Stimulated activated CD8-positive, alpha-beta memory T cell treated with anti-CD3 and anti-CD28 coated beads, Interleukin-12 subunit alpha, Interleukin-12 subunit beta, amount 100 ng/mL, for 4 hours (primary cell): ENCODE measurements around the gene PFDN2.
"Not testable (repeated sequence)": the region's sequence is repeated elsewhere in the genome, so short reads cannot be mapped to it uniquely, and the experiment has no call there.

ENCODE experiments used
- DNase-seq: peaks from one replicate; pipeline ENCODE4 v3.0.0-alpha.2; 2020; ENCODE audit warnings: low read depth

Gene PFDN2

DNA sequence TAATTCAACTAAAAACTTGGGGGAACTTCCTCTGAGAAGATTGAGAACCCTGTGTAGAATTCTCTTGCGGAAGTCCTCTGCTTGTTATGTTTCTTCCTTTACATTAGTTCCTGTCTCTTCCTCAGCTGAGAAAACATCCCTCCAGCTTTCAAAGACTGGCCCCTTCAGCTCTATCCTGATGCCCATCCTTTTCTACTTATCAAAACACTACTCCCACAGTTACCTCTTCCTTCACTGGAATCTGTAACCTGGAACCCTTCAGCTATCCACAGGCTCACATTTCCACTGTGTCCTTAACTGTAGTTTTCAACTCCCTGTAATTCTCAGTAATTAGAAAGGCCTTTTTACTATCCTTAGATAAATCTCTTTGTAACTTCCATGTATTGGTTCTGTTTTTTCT is 20.6 kb upstream of the PFDN2 start:
- no peak for DNase-seq

DNA sequence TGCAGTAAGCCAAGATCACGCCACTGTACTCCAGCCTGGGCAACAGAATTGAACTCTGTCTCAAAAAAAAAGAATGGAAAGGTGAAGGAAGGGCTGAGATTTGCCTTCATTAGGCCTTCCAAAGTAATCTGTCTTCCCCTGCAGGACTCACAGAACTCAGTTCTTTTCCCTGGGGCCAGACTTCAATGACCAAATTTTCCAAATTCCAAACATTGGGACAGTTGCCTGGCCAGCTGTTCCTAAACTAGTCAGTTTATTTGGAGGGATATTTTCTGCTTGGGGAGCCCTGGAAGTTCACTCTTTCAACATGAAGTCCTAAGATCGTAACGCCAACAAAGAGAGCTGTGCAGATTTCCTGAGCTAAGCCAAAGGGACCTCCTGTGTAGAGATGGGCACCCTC is 20.0 kb upstream of the PFDN2 start:
- DNase-seq = no peak

DNA sequence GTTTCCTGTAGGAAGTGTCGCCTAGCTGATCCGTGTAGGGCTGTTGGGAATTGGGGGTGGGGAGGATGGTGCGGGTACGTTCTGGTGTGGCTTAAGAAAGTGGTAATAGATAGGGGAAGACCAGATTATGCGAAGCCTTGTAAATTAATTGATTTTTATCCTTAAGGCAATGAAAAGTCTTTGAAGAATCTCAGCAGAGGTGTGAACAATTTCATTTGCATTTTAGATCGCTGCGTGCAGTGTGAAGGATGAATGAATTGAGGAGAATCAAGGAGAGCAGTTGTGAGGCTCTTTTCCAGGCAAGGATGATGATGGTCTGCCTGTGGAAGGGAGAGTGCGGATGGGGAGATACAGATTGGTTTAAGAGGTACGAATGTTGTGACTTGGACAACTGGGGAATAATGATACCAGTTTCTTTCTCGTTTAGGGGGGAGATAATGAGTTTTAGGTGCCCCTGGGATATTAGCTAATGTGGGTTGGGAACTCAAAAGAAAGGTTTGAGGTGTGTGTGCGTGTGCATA is 15.4 kb upstream of the PFDN2 start:
- DNase-seq = no peak

DNA sequence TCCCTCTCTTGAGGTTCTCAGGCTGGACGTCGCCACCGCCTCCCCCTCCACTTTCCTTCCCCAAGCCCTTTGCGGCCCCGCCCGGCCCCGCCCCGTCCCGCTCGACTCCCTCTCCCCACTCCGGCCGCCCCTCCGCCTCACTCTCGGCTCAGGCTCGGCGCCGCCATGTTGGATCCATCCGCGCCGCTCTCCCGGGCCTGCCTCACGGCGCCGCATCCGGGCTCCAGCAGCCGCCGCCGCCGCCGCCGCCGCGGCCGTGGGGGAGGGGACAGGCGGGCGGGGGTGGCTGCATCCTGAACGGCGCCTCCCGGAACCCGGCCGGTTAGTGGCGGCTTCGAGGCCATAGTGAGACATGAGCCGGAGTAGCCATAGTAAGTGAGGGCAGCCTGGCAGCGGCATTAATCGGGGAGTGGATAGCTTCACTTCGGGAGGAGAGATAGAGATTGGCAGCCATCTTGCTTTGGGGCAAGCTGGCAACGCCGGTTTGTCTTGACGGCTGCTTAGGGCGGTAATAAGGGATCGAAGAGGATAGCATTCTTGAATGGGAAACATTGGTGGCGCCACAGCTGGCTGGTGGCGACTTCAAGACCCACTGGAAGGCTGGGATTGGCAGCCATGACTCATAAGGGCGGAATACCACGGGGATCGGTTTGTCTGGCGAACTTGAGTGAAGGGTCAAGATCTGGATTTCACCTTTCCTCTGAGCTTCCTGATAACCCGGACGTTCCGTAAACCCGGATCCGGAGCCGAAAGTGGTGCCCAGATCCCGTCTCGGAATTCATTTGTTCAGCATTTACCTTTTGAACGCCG is 14.8 kb upstream of the PFDN2 start, which contains the start of gene DEDD:
TSS of gene DEDD (minus strand) at position 258 of the 810 bp plus-strand sequence. CDS start 8,205 bp downstream, outside the sequence.
- DNase-seq = peak; percentile 83

DNA sequence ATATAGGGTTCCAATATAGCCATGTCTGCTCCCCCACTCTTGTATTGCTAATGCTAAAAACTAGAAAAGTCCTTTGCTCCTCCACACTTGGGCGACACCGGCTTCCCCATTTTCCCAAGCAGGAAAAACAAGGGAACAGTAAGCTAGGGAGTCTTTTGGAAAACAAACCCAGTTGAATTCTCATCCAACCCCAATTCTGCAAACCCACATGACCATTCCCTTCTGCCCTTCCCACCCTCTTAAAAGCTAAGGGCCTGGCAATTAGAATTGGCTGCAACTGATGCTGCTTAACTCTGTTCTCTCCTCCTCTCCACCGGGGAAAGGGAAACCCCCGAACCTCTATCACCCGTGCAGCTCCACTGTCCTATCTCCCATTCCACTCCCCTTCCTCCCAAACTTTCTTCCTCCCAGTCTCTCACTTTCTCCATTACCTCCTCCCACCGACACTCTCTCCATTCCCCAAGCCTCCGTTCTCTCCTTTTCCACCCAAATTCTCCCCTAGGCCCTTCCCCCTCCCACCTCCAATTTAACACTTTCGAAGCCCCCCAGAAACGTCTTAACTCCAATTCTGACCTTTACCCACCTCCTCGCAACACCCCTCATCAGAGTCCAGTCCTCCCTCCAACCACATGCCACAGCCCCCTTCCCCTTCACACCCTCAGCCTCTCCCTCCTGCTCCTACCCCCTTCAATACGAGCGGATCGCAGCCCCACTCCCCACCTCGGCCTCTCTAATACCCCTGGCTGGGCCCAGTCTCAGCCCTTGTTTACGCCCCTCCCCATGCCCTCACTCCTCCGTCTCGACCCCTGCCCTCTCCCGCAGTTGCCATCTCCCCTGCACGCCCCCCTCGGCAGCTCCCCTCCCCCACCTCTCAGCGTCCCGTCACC is 13.9 kb upstream of the PFDN2 start:
- no peak for DNase-seq

DNA sequence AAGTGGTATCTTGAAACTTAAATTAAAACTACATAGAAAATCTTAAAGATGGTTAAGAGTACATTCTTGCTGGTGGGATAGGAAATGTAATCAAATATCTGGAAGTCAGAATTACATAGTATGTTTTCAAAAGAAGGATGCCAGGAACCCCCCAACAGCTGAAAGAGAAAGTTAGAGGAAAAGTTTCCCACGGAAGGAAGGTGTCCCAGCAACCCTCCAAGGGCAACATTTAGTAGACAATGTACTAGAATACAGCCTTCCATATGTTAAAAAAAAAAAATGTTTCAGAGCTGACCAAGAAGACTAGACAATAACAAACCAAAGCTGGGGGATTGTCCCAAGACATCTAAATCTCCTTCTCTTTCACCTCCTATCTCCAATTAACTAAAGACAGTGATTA is 12.4 kb upstream of the PFDN2 start:
- DNase-seq = no peak

DNA sequence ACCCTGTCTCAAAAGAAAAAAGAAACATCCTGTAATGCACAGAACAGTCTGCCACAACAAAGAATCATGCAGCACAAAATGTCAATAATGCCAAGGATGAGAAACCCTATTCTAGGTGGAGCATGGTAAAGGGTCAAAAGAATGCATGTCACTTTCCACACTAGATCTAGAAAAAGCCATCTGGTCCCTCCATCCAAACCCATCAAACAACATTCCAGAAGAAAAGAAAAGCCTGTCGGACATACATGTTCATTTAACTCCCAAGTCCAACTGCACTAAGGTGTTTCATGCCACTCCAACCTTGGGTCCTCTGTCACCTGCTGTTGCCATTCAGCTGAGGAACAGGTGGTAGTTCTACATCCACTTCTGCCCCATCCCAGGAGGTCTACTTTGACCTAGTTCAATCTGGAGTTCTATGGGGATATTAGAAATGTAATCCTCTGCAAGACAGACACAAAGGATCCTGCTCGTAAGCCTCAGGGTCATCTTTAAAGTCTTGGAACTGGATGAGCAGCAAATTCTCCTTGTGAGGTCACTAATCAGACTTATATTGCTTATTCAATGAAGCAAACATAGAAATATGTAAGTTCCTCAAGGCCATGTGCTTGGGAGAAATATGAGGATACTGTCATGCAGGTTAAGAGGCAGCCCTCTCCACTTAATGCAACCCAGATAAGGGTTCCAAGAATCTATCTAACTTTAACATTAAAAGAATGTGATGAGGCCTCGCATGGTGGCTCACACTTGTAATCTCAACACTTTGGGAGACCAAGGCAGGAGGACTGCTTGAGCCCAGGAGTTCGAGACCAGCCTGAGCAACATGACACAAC is 11.0 kb upstream of the PFDN2 start:
- DNase-seq = no peak

DNA sequence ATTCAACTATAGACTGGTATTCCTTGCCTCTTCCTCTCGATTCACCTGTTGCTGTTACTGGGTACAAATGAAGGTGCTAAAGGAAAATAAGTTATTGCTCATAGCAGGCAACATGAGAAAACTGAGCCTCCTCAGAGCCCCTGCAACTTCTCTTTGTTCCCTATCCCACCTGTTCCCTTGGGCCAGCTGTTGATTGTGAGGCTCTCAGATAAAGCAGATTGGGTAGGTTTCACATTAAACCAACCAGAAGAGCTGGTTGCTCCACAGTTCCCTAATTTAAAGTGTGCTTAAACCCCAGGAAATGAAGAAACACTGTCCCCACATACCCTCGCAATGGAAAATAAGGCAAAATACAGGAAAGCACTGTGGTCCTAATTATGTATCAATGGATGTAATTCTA is 9.8 kb upstream of the PFDN2 start:
- DNase-seq = no peak

DNA sequence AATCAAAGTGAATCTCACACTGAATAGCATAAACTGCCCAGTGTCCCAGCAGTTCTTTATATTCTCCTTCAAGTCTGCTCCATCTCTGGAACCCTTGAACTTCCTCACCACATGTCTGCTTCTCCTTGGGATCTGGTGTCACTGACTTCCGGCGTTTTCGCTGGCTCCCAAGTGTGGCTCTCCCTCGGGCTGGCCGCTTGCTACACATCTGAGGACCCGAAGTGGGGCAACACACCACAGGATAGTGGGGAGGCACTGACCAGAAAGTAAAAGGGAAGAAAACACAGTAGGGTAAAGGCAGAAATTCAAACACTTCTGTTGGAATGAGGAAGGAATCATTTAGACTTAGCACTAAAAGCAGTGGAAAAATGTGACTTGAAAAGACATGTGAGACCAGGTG is 5.1 kb upstream of the PFDN2 start:
- DNase-seq = no peak

DNA sequence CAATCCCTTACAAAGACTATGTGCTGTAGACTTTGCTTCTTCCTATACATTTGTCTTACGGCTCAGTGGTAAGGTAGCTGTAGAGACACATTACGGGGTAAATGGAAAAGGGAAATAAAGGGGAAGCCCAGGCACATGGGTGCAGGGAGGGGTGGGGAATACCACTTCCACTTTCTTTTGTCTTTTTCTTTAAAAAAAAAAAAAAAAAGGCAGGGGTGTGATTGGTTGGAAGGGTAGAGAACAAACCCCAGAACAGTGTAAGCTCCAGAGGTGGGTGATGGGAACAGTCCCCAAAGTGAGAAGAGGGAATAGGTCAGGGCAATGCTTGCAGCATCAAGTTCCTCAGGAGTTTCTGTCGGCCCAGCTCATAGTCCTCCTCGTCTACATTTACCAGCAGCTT is 4.0 kb upstream of the PFDN2 start:
- no peak for DNase-seq

DNA sequence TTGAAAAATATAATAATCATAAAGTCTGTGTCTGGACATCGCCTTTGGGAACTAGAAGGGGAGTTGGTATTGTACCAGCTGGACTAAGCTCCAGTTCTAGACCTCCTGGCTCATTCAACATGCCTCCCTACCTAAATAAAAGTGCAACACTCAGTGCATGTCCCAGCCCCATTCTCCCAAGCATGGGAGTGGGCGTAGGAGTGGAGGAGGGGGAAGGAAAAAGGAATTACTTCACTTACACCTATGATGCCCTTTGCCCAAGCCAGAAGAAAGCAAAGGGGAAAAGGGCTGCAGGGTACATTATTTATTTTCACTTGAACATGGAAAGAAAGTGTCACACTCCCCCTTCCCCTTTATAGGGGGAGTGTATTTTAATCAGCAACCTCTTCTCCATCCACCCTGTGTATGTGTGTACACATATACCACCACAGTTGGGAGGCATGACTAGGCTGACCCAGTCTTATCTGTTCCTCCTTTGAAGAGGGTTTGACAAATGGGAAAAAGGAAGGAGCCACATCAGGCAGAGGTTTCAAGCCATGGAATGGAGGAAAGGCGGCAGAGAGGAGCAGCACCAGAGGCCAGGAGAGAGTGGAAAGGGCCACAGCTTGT is 3.3 kb upstream of the PFDN2 start:
- DNase-seq = no peak

DNA sequence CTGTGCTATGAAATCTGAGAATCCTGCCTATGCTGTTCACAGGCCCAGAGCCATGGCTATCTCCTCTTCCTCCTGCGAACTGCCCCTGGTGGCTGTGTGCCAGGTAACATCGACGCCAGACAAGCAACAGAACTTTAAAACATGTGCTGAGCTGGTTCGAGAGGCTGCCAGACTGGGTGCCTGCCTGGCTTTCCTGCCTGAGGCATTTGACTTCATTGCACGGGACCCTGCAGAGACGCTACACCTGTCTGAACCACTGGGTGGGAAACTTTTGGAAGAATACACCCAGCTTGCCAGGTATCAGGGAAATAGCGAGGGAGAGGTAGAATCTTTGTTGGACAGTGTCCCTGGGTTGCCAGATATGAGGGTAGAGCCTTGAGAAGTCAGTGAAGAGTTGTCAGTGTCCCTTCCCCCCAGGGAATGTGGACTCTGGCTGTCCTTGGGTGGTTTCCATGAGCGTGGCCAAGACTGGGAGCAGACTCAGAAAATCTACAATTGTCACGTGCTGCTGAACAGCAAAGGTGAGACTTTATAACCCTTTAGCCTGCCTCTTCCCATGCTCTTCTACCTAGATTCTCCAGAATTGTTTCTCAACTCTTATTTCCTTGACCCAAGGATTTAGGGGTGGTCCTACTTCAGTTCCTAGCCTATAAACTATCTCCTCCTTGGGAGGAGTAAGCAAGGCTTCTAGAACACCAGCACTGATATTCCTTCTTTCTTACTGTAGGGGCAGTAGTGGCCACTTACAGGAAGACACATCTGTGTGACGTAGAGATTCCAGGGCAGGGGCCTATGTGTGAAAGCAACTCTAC is 1.5 kb upstream of the PFDN2 start:
- DNase-seq = no peak

DNA sequence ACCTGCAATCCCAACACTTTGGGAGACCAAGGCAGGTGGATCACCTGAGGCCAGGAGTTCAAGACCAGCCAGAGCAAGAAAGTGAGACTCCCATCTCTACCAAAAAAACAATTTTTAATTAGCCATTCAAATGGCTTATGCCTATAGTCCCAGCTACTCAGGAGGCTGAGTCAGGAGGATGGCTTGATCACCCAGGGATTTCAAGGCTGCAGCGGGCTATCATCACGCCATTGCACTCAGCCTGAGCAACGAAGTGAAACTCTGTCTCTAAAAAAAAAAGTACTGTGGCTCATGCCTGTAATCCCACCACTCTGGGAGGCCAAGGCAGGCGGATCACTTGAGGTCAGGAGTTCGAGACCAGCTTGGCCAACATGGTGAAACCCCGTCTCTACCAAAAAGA is 1.9 kb downstream of the PFDN2 start:
- DNase-seq = not testable (repeated sequence)

DNA sequence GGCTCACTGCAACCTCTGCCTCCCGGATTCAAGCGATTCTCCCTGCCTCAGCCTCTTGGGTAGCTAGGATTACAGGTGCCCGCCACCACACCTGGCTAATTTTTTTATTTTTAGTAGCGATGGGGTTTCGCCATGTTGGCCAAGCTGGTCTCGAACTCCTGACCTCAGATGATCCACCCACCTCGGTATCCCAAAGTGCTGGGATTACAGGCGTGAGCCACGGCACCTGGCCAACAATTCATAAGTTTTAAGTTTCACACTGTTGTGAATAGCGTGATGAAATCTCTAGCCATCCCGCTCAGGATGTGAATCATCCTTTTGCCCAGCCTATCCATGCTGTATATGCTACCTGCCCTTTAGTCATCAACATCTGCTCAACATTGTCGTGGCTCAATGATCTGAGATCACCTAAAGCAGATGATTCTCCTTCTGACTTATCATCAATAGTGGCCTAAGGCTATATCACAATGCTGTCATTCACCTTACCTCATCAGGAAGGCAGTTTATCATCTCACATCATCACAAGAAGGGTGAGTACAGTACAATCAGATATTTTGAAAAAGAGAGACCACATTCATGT is 2.6 kb downstream of the PFDN2 start:
- no peak for DNase-seq

DNA sequence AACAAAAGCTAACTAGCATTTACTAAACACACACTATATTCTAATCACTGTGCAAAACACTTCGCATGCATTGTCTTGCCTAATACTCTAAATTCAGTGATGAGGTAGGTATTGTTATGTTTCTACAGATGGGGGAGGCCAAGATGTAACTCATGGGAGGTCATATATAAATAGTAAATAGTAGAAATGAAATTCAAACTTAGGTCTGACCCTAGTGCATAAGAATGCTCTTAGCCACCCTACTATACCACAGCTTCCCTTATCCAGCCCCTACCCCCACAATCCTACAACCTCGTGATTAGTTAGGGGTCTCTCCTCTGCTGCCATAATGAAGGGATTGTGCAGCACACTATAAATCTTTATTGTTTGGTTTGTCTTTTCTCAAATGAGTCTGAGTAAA is 3.3 kb downstream of the PFDN2 start:
- no peak for DNase-seq

DNA sequence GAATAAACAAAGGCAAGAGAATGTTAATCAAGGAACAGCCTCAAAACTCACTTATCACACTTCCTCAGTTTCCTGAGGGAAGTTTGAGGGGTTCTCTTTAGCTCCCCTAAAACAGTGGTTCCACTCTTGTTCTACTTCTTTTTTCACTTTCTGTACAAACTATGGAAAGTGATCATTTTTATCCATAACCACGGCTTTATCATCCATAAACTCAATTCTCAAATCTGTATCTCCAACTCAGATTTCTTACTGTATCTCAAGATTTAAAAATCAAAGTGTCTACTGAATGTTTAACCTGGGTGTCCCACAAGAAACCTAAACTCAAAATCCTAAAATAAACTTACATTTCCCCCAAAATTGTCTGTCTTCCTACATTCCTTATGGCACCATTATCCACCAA is 3.9 kb downstream of the PFDN2 start:
- no peak for DNase-seq

DNA sequence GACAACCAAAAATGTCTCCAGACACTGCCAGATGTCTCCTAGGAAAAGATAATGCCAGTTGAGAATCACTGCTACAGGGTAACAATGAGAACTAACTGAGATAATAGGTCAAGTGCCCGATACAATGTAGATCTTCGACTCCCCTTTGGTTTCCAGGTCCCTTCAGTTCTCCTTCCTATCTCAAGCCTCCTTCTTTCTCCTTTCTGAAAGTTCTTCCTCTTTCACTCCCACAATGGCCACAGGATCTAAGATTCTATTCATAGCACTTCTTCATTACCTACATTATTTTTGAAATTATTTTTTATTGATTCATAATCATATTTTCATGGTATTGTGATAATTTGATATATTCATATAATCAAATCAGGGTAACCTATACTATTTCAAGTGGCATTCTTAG is 6.3 kb downstream of the PFDN2 start:
- DNase-seq = no peak

DNA sequence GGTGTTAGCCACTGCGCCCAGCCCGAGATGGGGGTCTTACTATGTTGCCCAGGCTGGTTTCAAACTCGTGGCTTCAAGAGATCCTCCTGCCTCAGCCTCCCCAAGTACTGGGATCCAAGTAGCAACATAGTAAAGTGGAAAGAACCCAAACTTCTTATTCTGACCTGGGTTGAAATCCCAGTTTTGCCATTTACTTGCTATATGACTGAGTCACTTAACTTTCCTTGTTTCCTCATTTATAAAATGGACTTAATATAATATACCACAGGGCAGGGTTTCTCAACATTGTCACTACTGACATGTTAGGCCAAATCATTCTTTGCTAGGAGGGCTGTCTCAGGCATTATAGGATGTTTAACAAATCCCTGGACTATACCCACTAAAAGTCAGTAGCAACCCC is 6.7 kb downstream of the PFDN2 start:
- DNase-seq = no peak

DNA sequence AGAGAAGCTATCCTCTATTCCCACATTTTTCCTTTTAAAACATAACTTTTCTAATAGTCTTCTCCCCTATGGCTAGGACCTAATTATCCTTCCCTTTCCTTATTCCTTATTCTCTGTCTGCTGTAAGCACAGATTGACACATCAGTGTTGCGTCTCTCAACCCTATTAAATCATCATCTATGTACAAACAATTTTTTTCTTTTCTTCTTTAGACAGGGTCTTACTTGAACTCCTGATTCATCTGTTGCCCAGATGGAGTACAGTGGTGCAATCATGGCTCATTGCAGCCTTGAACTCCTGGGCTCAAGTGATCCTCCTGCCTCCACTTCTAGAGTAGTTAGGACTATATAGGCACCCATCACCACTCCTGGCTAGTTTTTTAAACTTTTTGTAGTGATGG is 11.4 kb downstream of the PFDN2 start:
- no peak for DNase-seq

DNA sequence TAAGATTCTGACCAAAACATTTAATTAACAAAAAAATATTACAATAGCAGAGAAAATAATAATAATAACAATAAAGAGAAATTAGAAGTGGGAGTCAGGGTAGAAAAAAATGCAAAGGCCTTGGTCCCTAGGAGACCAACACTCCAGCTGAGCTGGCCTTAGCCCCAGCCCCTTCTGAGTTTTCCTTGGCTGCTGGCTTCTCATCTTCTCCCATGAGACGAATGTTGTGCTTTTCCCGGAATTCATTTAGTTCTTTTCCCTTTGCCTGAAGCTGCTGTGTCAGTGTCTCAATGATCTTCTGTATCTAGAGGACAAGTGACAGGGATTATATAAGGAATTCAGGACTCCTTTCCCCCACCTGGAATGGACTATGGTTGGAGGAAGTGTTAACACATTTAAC is 17.3 kb downstream of the PFDN2 start:
- DNase-seq = no peak
